Kidney epithelial cell (primary cell): ENCODE results near the gene COL18A1. TPM values are rescaled to one million over a fixed set of nuclear protein-coding genes. Genes with fewer than 3 reads are reported as not detected.
"Not testable (repeated sequence)": the region's sequence is repeated elsewhere in the genome, so short reads cannot be mapped to it uniquely, and the experiment has no call there.

ENCODE experiments used
- DNase-seq: peaks from one replicate; pipeline ENCODE4 v3.0.0-alpha.2; 2010; ENCODE audit warnings: low read depth
- H3K27me3 ChIP-seq: 2 replicates; pipeline ENCODE4 v1.6.0; 2011; ENCODE audit warnings: low read length; ENCODE audit not compliant: control insufficient read depth, insufficient read depth
- H3K36me3 ChIP-seq: 2 replicates; pipeline ENCODE4 v1.5.1; 2011; ENCODE audit warnings: low read length; ENCODE audit not compliant: control insufficient read depth, insufficient read depth
- H3K4me3 ChIP-seq: 2 replicates; pipeline ENCODE4 v1.5.1; 2011; ENCODE audit warnings: low read depth, mild to moderate bottlenecking, control low read depth, low read length
- CTCF ChIP-seq: IDR thresholded peaks from 2 replicates; pipeline ENCODE4 v1.5.1; 2011; ENCODE audit warnings: mild to moderate bottlenecking, moderate library complexity, low read length, control low read depth, inconsistent platforms; ENCODE audit not compliant: insufficient read depth, poor library complexity, severe bottlenecking
- total RNA-seq: library from RNA; depleted of rRNA; stranded (reverse); fragments of >200 nt; gene quantifications from 2 replicates; pipeline ENCODE4 v1.2.3, GENCODE V29; 2015

The COL18A1 gene
- total RNA-seq, 1 donor from 2014 or later = 808 TPM

- H3K4me3 ChIP-seq = no peak overlapping the region
- no peaks in the 10 kb centered on the region for H3K27me3 ChIP-seq
- H3K36me3 ChIP-seq = peaks cover 3% of the 10 kb centered on the region
- no peak for TF ChIP-seq CTCF
- no peak for DNase-seq
Measured at GRCh38 chr21:45524756-45525152, 119.8 kb downstream of the COL18A1 start.

GRCh38 chr21:45525153-45525909 lies 120.4 kb downstream of the COL18A1 start:
- DNase-seq = no peak
- H3K36me3 ChIP-seq = peaks cover 3% of the 10 kb centered on the region
- no peak overlapping the region for H3K4me3 ChIP-seq
- no peak for TF ChIP-seq CTCF
- H3K27me3 ChIP-seq = no peaks in the 10 kb centered on the region

- DNase-seq = no peak
- TF ChIP-seq CTCF = no peak
- no peaks in the 10 kb centered on the region for H3K27me3 ChIP-seq
- H3K36me3 ChIP-seq = peaks cover 3% of the 10 kb centered on the region
- H3K4me3 ChIP-seq = no peak overlapping the region
Measured at GRCh38 chr21:45525910-45526306, 120.9 kb downstream of the COL18A1 start.

GRCh38 chr21:45527151-45527999 lies 122.4 kb downstream of the COL18A1 start:
- H3K4me3 ChIP-seq, DNase-seq, H3K27me3 ChIP-seq, H3K36me3 ChIP-seq: not testable (repeated sequence)

GRCh38 chr21:45528028-45528705 lies 123.2 kb downstream of the COL18A1 start:
- no peaks in the 10 kb centered on the region for H3K27me3 ChIP-seq
- H3K4me3 ChIP-seq = no peak overlapping the region
- H3K36me3 ChIP-seq = peaks cover 3% of the 10 kb centered on the region
- no peak for TF ChIP-seq CTCF
- DNase-seq = no peak
